CD4-positive, alpha-beta T cell treated with Interleukin-4 for 1 hour (primary cell): ENCODE measurements around the gene SOCS7.

Experiments used
- DNase-seq, 2 donors: peaks; one replicate each; pipeline ENCODE4 v3.0.0-alpha.2; 2020 to 2022

Gene SOCS7

GRCh38 chr17:38442548-38442947 is 90.9 kb downstream of the SOCS7 start:
- no peak for DNase-seq

GRCh38 chr17:38443356-38444031 is 91.8 kb downstream of the SOCS7 start:
- no peak for DNase-seq

GRCh38 chr17:38444151-38444550 is 92.5 kb downstream of the SOCS7 start:
- peak; percentile 42 to 43 for DNase-seq

- no peak for DNase-seq
Measured at GRCh38 chr17:38447502-38448085, 96.0 kb downstream of the SOCS7 start.

GRCh38 chr17:38448208-38448771 is 96.6 kb downstream of the SOCS7 start:
- DNase-seq = no peak

- no peak for DNase-seq
Measured at GRCh38 chr17:38449364-38449763, 97.7 kb downstream of the SOCS7 start.

- no peak for DNase-seq
Measured at GRCh38 chr17:38450557-38451029, 98.9 kb downstream of the SOCS7 start.

- DNase-seq = no peak
Measured at GRCh38 chr17:38451030-38451839, 99.6 kb downstream of the SOCS7 start.

GRCh38 chr17:38451840-38452529 is 100.3 kb downstream of the SOCS7 start:
- no peak for DNase-seq

- DNase-seq = no peak
Measured at GRCh38 chr17:38452719-38453118, 101.1 kb downstream of the SOCS7 start.

- DNase-seq = no peak
Measured at GRCh38 chr17:38453951-38454421, 102.3 kb downstream of the SOCS7 start.

- no peak for DNase-seq
Measured at GRCh38 chr17:38454532-38454931, 102.9 kb downstream of the SOCS7 start.
